ENCODE results near the gene PIM3.

DNA sequence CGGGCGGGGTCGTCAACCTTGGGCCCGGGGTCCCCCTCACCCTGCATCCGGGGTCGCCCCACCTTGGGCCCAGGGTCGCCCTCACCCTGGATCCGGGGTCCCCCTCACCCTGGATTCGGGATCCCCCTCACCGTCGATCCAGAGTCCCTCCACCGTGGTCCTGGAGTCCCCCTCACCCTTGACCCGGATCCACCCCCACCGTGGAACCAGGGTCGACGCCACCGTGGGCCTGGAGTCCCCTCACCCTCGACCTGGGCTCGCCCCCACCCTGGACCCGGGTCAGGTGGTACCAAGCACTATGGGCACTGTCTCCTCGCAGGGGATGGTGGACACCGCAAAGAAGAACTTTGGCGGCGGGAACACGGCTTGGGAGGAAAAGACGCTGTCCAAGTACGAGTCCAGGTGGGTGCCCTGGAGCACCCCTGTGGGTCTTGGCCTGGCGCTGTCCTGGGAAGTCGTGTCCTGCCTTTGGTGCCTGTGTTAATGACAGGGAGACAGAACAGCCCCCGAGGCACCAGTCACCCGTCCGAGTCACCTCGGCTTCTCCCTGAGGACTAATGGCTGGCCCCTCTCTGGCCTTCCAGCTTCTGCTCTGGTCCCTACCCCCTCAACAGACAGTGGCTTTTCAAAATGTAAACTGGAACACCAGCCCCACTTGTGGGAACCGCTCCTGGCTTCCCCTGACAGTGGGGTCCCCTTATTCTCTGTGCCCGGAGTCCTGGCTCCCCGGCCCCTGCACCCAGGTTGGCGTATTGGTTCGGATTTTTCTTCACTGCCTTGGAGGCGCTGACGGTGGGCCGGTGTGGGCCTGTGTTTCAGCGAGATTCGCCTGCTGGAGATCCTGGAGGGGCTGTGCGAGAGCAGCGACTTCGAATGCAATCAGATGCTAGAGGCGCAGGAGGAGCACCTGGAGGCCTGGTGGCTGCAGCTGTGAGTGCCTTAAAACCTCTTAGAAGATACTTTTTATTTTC lies 41.4 kb upstream of the PIM3 start:
- TF ChIP-seq CTCF (IDR thresholded peaks at IDR 0.05; ENCODE audit: low read depth, low read length) (no peak), POLR2A (IDR thresholded peaks at IDR 0.05; ENCODE audit: extremely low read depth, insufficient read length) (no peak)

Measured in NB4 (cell line).